K562 (cell line): ENCODE data around the gene TEFM. TPM values are rescaled to one million over a fixed set of nuclear protein-coding genes. Genes with fewer than 3 reads are reported as not detected.
A peak's percentile ranks its signal among the peaks of the same experiment; 100 is the strongest.

ENCODE experiments used
- ATAC-seq: fragments of 200-7000 bp; cut with Tn5 transposase; 3 replicates; pipeline ENCODE4 v1.9.1; 2020; ENCODE audit warnings: moderate library complexity
- BruUV-seq: library from RNA; stranded (reverse); fragments of 400-500 nt; replicated peaks from 2 replicates; lab custom pipeline; 2021; lab: Mats Ljungman, UMichigan
- CTCF ChIA-PET: fragments of 300-600 bp; formaldehyde crosslinking; extraction: SDS; loops from one replicate; lab custom pipeline; 2021; ENCODE audit warnings: low intra/inter-chr PET ratio; lab: Yijun Ruan, JAX
- POLR2A ChIA-PET: fragments of 300-600, 350-650 bp; sonication (Branson Sonifier 250); formaldehyde crosslinking; extraction: SDS; loops from one replicate; lab custom pipeline; 2021; ENCODE audit warnings: antibody characterized with exemption, inconsistent platforms; lab: Yijun Ruan, JAX
- DNase-seq, 4 experiments: peaks; one replicate each; pipeline versions ENCODE4 v3.0.0 to v3.0.0-alpha.2; 2011 to 2018; ENCODE audit warnings: low spot score in 3 of 4, mixed read lengths in 3 of 4; ENCODE audit errors: extremely low read depth in 1 of 4
- FAIRE-seq: peaks from 2 replicates; lab custom pipeline; 2011; peaks lifted over from hg19 to GRCh38; lab: Jason Lieb, UNC
- H2AFZ ChIP-seq: 2 replicates; pipeline ENCODE4 v1.6.0; 2011; ENCODE audit warnings: low read depth, low read length, control low read depth, inconsistent platforms
- H3K27ac ChIP-seq: fragments of 200-600 bp; 3 replicates; pipeline ENCODE4 v1.8.0; 2011; ENCODE audit warnings: low read depth, mild to moderate bottlenecking, control low read depth, inconsistent platforms, low read length, moderate library complexity, mixed read lengths; ENCODE audit errors: extremely low read depth
- H3K27me3 ChIP-seq, 2 experiments: fragments of 300-600 bp in 1 of 2; 2 replicates in 1 of 2; 3 replicates in 1 of 2; pipeline versions ENCODE4 v1.6.0 to v1.8.0; 2011; ENCODE audit warnings: inconsistent platforms in 2 of 2, low read length in 2 of 2, mild to moderate bottlenecking in 1 of 2, mixed read lengths in 1 of 2, moderate library complexity in 1 of 2; ENCODE audit not compliant: control insufficient read depth in 2 of 2, insufficient read depth in 2 of 2
- H3K36me3 ChIP-seq: fragments of 300-600 bp; 3 replicates; pipeline ENCODE4 v1.8.0; 2011; ENCODE audit warnings: mild to moderate bottlenecking, low read length, inconsistent platforms; ENCODE audit not compliant: control insufficient read depth, insufficient read depth
- H3K4me1 ChIP-seq, 2 experiments: fragments of 200-600 bp in 1 of 2; replicated peaks in 1 of 2; 2 replicates in 1 of 2; 3 replicates in 1 of 2; pipeline versions ENCODE4 v1.5.1 to v1.8.0; 2011; ENCODE audit warnings: inconsistent platforms in 2 of 2, low read length in 2 of 2, mild to moderate bottlenecking in 1 of 2, mixed read lengths in 1 of 2, moderate library complexity in 1 of 2; ENCODE audit not compliant: control insufficient read depth in 2 of 2, insufficient read depth in 2 of 2
- H3K4me2 ChIP-seq: 2 replicates; pipeline ENCODE4 v1.6.1; 2011; ENCODE audit warnings: low read length, control low read depth, inconsistent platforms, mixed read lengths; ENCODE audit not compliant: insufficient read depth
- H3K4me3 ChIP-seq: fragments of 200-600 bp; sonication (generic), shearing (Covaris generic); 2 replicates; pipeline ENCODE4 v1.5.1; 2016; ENCODE audit warnings: control low read depth, inconsistent platforms
- H3K79me2 ChIP-seq: fragments of 200-600 bp; 3 replicates; pipeline ENCODE4 v1.8.0; 2011; ENCODE audit warnings: low read length, inconsistent platforms; ENCODE audit not compliant: control insufficient read depth, insufficient read depth
- H3K9ac ChIP-seq, 2 experiments: 2 replicates each; pipeline versions ENCODE4 v1.6.0 to v1.6.1; 2011; ENCODE audit warnings: low read depth in 2 of 2, low read length in 2 of 2, control low read depth in 1 of 2, inconsistent platforms in 1 of 2, mild to moderate bottlenecking in 1 of 2, mixed read lengths in 1 of 2; ENCODE audit not compliant: insufficient read depth in 1 of 2
- H3K9me1 ChIP-seq: one replicate; pipeline ENCODE4 v1.6.0; 2011; ENCODE audit warnings: inconsistent platforms, mild to moderate bottlenecking, low read length, moderate library complexity; ENCODE audit not compliant: control insufficient read depth, insufficient read depth
- H3K9me3 ChIP-seq: replicated peaks from 2 replicates; pipeline ENCODE4 v1.5.1; 2011; ENCODE audit warnings: low read depth, low read length, inconsistent platforms; ENCODE audit not compliant: control insufficient read depth, insufficient read depth
- H4K20me1 ChIP-seq: replicated peaks from 2 replicates; pipeline ENCODE4 v1.6.1; 2011; ENCODE audit warnings: low read length, inconsistent platforms, mixed read lengths; ENCODE audit not compliant: control insufficient read depth, insufficient read depth
- FOXJ3 ChIP-seq: sonication (generic); formaldehyde crosslinking; IDR thresholded peaks from 2 replicates; pipeline ENCODE4 v1.4.0; 2020; ENCODE audit warnings: mild to moderate bottlenecking, missing genetic modification reagents
- HDAC6 ChIP-seq: IDR thresholded peaks from 2 replicates; pipeline ENCODE4 v1.6.1; 2012; ENCODE audit warnings: low read depth, mild to moderate bottlenecking, control low read depth, inconsistent platforms, low read length, moderate library complexity
- WGBS: fragments of 100-300 bp; shearing (Covaris generic); methylation state at CpG from one replicate; pipeline ENCODE4 v1.1.6; 2016; ENCODE audit warnings: low coverage, mixed read lengths; ENCODE audit not compliant: insufficient coverage; ENCODE audit errors: missing lambda C conversion rate; 5-methylcytosine and 5-hydroxymethylcytosine counted together
- in situ Hi-C: fragments of 300-500 bp; cut with MboI; formaldehyde crosslinking; loops from 4 replicates; pipeline ENCODE4 v1.15.0; 2018; ENCODE audit warnings: inconsistent platforms, mixed read lengths
- intact Hi-C: fragments of 100-400 bp; cut with micrococcal nuclease; formaldehyde crosslinking; loops from 2 replicates; pipeline ENCODE4 v1.14.2; 2022
- polyA plus RNA-seq, 8 experiments: library from polyadenylated mRNA; depleted of rRNA in 4 of 8; stranded (reverse) in 5 of 8; unstranded in 3 of 8; fragments of >200 nt; fragmentation: Nextera tagmentation in 2 of 8; fragmentation: Illumina TruSeq in 1 of 8; extraction: Ambion mirVana in 2 of 8; extraction: Trizol in 1 of 8; gene quantifications; 2 replicates each; pipeline versions ENCODE4 v1.2.1 to v1.2.3, GENCODE V29; 2011 to 2014; ENCODE audit warnings: inconsistent platforms in 1 of 8, missing spikeins in 1 of 8
- total RNA-seq, 7 experiments: library from RNA; depleted of rRNA in 6 of 7; stranded (reverse); fragments of >200 nt in 6 of 7; fragmentation: Illumina TruSeq in 2 of 7; extraction: Trizol in 2 of 7; gene quantifications; 2 replicates each; pipeline versions ENCODE4 v1.2.1 to v1.2.3, GENCODE V29; 2011 to 2021; ENCODE audit warnings: low replicate concordance in 1 of 7
- TF ChIP-seq, protein P1 (sequence below), 2 experiments: IDR thresholded peaks; 2 replicates each; pipeline ENCODE4 v1.6.1; 2011; ENCODE audit warnings: borderline replicate concordance in 1 of 2, control low read depth in 1 of 2, low read depth in 1 of 2, low read length in 1 of 2, mild to moderate bottlenecking in 1 of 2, mixed read lengths in 1 of 2, moderate library complexity in 1 of 2; ENCODE audit not compliant: insufficient read depth in 1 of 2, insufficient read length in 1 of 2, poor library complexity in 1 of 2, severe bottlenecking in 1 of 2; ENCODE audit errors: extremely low read depth in 1 of 2

TEFM gene
- total and polyA plus RNA-seq, 9 of the 15 experiments (the other 6 are each of a cell fraction or from before 2014, with no cell fraction given) = 12.5 to 60.3 (median 23.3) TPM

DNA sequence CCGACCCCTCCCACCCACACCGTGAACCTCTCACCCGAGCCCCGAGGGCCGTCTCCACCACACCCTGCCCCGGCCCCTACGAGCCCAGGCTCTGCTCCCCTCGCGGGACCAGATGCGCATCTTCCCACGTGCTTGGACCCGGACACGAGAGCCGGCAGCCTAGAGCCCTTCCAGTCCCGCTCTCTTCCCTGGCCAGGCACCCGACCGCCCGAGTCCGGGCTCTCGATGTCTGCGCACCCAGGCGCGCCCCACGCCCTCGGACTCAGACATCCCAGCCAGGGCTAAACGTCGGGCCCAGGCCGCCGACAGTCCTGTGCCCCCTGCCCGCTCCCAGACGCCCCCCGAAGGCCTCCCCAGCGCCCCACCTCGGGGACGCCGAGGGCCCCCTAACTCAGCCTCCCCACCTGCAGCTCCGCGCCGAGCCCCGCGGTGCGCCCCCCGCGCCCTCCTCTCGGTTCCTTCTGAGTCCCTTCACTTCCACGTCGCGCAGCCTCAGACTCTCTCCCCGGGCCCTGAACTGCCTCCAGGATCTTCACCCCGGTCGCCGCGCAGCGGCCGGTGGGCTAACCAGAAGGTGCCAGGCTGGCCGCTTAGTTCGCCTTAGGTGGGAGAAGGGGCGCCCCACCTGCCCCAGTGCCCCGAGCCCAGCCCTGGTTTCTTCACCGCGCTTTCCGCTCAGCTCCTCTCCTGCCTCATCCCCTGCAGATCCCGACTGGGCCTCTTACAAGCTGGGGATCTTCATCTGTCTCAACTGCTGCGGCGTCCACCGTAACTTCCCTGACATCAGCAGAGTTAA is 16.4 kb upstream of the TEFM start:
- H3K27ac ChIP-seq = no peak overlapping the region
- 46% methylated on average over 33 of the region's 66 CpGs for WGBS
- H3K27me3 ChIP-seq = peaks cover 20 to 51% of the 10 kb centered on the region in 2 experiments; a peak in 4 of 5 replicates
- no peaks in the 10 kb centered on the region for H3K9me3 ChIP-seq
- H3K9me1 ChIP-seq = no peaks in the 10 kb centered on the region
- no peak overlapping the region for H2AFZ ChIP-seq
- intact Hi-C loops = no loop called here
- no peak overlapping the region for H3K4me3 ChIP-seq
- FAIRE-seq (no peak), ATAC-seq (no peak), DNase-seq (no peak)
- H3K36me3 ChIP-seq = no peaks in the 10 kb centered on the region
- H3K9ac ChIP-seq = no peak overlapping the region
- CTCF ChIA-PET = interaction anchor here (0.5 kb wide), 1 partner anchor 23 kb away, joined by 3 read pairs; no protein-coding TSS in a partner anchor
- no peaks in the 10 kb centered on the region; the same call in 1 of the 2 replicates for H4K20me1 ChIP-seq
- BruUV-seq = no TSS peak
- TF ChIP-seq HDAC6 = no peak
- TF ChIP-seq, protein P1, sequence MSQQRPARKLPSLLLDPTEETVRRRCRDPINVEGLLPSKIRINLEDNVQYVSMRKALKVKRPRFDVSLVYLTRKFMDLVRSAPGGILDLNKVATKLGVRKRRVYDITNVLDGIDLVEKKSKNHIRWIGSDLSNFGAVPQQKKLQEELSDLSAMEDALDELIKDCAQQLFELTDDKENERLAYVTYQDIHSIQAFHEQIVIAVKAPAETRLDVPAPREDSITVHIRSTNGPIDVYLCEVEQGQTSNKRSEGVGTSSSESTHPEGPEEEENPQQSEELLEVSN (IDR thresholded peaks at IDR 0.05; ENCODE audit: borderline replicate concordance in 1 of 2, extremely low read depth in 1 of 2, insufficient read depth in 1 of 2, insufficient read length in 1 of 2, low read depth in 1 of 2, low read length in 1 of 2, poor library complexity in 1 of 2, severe bottlenecking in 1 of 2) = peak in 1 of 2 experiments; percentile 53
- no peak for TF ChIP-seq FOXJ3 (CRISPR knock-in tag)
- H3K79me2 ChIP-seq = no peaks in the 10 kb centered on the region
- in situ Hi-C loops = no loop called here
- POLR2A ChIA-PET = no interaction called here
- H3K4me1 ChIP-seq = peaks cover 0 to 13% of the 10 kb centered on the region in 2 experiments; a peak in 2 of 5 replicates
- H3K4me2 ChIP-seq = no peak overlapping the region
